Osteoblast (primary cell): ENCODE measurements around the gene DIS3L2. TPM values are rescaled to one million over a fixed set of nuclear protein-coding genes. Genes with fewer than 3 reads are reported as not detected.
A peak's percentile ranks its signal among the peaks of the same experiment; 100 is the strongest.
"Not testable (repeated sequence)": the region's sequence is repeated elsewhere in the genome, so short reads cannot be mapped to it uniquely, and the experiment has no call there.

Experiments
- DNase-seq: peaks from one replicate; pipeline ENCODE4 v3.0.0; 2011; ENCODE audit warnings: low spot score, mixed read lengths; ENCODE audit not compliant: insufficient read length; ENCODE audit errors: missing footprints
- H2AFZ ChIP-seq: 2 replicates; pipeline ENCODE4 v1.6.0; 2011; ENCODE audit warnings: mild to moderate bottlenecking, low read length
- H3K27ac ChIP-seq: 2 replicates; pipeline ENCODE4 v1.5.1; 2011; ENCODE audit warnings: mild to moderate bottlenecking, low read depth, low read length, moderate library complexity
- H3K27me3 ChIP-seq: 2 replicates; pipeline ENCODE4 v1.6.0; 2012; ENCODE audit warnings: mild to moderate bottlenecking, control low read depth, inconsistent platforms, low read length, moderate library complexity; ENCODE audit not compliant: insufficient read depth
- H3K36me3 ChIP-seq: 2 replicates; pipeline ENCODE4 v1.5.1; 2011; ENCODE audit warnings: mild to moderate bottlenecking, low read length, control low read depth, moderate library complexity; ENCODE audit not compliant: insufficient read depth
- H3K4me1 ChIP-seq: 2 replicates; pipeline ENCODE4 v1.5.1; 2011; ENCODE audit warnings: mild to moderate bottlenecking, low read length, control low read depth, moderate library complexity; ENCODE audit not compliant: insufficient read depth
- H3K4me2 ChIP-seq: 2 replicates; pipeline ENCODE4 v1.6.0; 2011; ENCODE audit warnings: mild to moderate bottlenecking, low read length; ENCODE audit not compliant: insufficient read depth
- H3K4me3 ChIP-seq: fragments of 200-600 bp; sonication (generic); 3 replicates; pipeline ENCODE4 v1.5.1; 2012; ENCODE audit warnings: mild to moderate bottlenecking, low read length, inconsistent platforms; ENCODE audit not compliant: insufficient read depth
- H3K79me2 ChIP-seq: 2 replicates; pipeline ENCODE4 v1.6.0; 2012; ENCODE audit warnings: mild to moderate bottlenecking, low read length, control low read depth, inconsistent platforms; ENCODE audit not compliant: insufficient read depth
- H3K9me3 ChIP-seq: 2 replicates; pipeline ENCODE4 v1.5.1; 2011; ENCODE audit warnings: low read depth, low read length, control low read depth
- H4K20me1 ChIP-seq: 2 replicates; pipeline ENCODE4 v1.6.0; 2012; ENCODE audit warnings: mild to moderate bottlenecking, low read length, control low read depth; ENCODE audit not compliant: insufficient read depth
- total RNA-seq: library from RNA; depleted of rRNA; stranded (reverse); fragments of >200 nt; gene quantifications from 2 replicates; pipeline ENCODE4 v1.2.3, GENCODE V29; 2012
- TF ChIP-seq, protein P1 (sequence below): IDR thresholded peaks from 2 replicates; pipeline ENCODE4 v1.5.1; 2011; ENCODE audit warnings: mild to moderate bottlenecking, low read depth, low read length, moderate library complexity; ENCODE audit errors: extremely low read depth

The DIS3L2 gene
- total RNA-seq, 1 donor = 28.2 TPM

DNA sequence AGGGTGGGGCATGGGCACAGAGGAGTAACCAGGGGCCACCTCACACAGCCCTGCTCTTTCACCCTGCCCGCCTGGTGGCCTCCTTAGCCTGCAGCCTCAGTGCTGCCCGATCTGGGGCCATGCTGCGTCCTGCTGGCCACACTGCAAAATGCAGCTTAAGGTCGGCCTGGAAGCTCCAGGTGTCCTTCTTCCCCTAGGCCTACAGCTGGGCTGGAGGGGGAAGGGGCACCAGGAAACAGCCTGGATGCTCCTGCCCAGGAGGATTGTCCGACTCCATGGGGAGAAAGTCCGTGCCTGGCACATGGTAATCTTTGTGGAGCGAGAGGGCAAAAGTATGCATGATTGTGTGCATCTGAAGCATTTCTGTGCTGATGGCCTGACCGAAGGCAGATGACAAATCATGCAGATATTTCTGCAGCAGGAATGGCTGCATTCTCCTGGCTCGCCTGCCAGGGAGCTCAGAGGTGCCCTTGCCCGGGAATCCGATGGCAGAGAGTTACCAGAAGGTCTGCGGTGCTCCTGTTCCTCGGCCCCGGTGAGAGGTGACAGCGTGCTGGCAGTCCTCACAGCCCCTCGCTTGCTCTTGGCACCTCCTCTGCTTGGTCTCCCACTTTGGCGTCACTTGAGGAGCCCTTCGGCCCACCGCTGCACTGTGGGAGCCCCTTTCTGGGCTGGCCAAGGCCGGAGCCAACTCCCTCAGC is 404.3 kb downstream of the DIS3L2 start:
- Histone ChIP-seq H3K27me3 (no peaks in the 10 kb centered on the region), H3K9me3 (no peaks in the 10 kb centered on the region), H3K4me3 (no peak overlapping the region), H2AFZ (no peak overlapping the region), H3K79me2 (no peaks in the 10 kb centered on the region), H4K20me1 (no peaks in the 10 kb centered on the region), H3K4me2 (no peak overlapping the region), H3K36me3 (no peaks in the 10 kb centered on the region), H3K4me1 (no peaks in the 10 kb centered on the region), H3K27ac (no peak overlapping the region)
- TF ChIP-seq, protein P1, sequence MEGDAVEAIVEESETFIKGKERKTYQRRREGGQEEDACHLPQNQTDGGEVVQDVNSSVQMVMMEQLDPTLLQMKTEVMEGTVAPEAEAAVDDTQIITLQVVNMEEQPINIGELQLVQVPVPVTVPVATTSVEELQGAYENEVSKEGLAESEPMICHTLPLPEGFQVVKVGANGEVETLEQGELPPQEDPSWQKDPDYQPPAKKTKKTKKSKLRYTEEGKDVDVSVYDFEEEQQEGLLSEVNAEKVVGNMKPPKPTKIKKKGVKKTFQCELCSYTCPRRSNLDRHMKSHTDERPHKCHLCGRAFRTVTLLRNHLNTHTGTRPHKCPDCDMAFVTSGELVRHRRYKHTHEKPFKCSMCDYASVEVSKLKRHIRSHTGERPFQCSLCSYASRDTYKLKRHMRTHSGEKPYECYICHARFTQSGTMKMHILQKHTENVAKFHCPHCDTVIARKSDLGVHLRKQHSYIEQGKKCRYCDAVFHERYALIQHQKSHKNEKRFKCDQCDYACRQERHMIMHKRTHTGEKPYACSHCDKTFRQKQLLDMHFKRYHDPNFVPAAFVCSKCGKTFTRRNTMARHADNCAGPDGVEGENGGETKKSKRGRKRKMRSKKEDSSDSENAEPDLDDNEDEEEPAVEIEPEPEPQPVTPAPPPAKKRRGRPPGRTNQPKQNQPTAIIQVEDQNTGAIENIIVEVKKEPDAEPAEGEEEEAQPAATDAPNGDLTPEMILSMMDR = peak; percentile 50
- peak; percentile 95 for DNase-seq

DNA sequence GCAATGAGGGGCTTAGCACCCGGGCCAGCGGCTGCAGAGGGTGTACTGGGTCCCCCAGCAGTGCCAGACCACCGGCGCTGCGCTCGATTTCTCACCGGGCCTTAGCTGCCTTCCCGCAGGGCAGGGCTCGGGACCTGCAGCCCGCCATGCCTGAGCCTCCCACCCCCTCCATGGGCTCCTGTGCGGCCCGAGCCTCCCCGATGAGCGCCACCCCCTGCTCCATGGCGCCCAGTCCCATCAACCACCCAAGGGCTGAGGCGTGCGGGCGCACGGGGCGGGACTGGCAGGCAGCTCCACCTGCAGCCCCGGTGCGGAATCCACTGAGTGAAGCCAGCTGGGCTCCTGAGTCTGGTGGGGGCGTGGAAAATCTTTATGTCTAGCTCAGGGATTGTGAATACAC is 404.9 kb downstream of the DIS3L2 start:
- not testable (repeated sequence) for H3K79me2 ChIP-seq, H3K4me1 ChIP-seq, DNase-seq, H3K27ac ChIP-seq, H3K36me3 ChIP-seq, H3K9me3 ChIP-seq, H2AFZ ChIP-seq, H3K4me2 ChIP-seq, H4K20me1 ChIP-seq, H3K4me3 ChIP-seq, H3K27me3 ChIP-seq

DNA sequence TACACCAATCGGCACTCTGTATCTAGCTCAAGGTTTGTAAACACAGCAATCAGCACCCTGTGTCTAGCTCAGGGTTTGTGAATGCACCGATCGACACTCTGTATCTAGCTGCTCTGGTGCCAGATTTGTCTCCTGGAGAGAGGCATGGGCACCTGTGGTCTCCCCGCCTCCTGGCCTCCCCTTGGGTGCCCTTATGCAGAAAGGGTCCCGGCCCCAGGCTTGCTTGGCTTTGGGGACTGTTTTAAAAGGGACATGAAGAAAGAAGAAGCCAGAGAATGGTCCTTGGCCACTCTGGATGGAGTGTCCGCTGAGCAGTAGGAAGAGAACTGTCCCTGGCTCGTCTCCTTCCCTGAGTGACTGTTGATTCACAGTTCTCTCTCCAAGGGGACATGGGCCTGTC is 405.5 kb downstream of the DIS3L2 start:
- peak; percentile 72 for DNase-seq
- no peak overlapping the region for H2AFZ ChIP-seq
- no peak overlapping the region for H3K27ac ChIP-seq
- H3K4me1 ChIP-seq = no peaks in the 10 kb centered on the region
- H3K9me3 ChIP-seq = no peaks in the 10 kb centered on the region
- no peaks in the 10 kb centered on the region for H3K79me2 ChIP-seq
- no peaks in the 10 kb centered on the region for H4K20me1 ChIP-seq
- TF ChIP-seq, protein P1 = no peak
- no peaks in the 10 kb centered on the region for H3K36me3 ChIP-seq
- no peak overlapping the region for H3K4me2 ChIP-seq
- H3K4me3 ChIP-seq = no peak overlapping the region
- no peaks in the 10 kb centered on the region for H3K27me3 ChIP-seq

DNA sequence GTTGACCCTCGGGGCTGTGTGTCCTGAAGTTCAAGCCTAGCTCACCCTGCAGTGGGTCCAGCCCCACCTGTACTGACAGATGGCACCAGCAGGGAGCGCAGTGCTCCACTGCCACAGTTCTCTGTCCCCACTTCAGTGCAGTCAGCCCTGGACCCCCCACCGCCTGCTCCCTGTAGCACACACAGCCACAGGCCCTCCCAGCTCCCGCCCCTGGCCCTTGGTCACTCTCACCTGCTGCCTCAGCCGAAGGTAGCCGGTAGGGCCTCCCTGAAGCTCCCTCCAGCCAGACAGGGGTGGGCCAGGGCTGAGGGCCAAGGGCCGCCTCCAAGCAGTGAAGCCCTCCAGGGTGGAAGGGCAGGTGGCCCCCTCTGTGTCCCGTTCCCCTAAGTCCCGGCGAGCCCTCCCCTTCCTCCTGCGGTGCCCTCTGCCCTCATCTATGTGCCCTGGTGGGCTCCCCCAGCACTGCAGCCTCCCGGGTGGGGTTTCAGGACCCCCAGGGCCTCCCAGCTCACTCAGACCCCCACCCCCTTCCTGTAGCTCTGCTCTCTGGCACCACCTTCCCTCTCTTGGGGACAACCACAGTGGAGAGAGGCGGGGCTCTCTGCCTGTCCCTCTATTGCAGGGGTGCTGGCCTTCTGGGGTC is 406.2 kb downstream of the DIS3L2 start:
- Histone ChIP-seq H2AFZ (no peak overlapping the region), H3K27ac (no peak overlapping the region), H4K20me1 (no peaks in the 10 kb centered on the region), H3K4me3 (no peak overlapping the region), H3K9me3 (no peaks in the 10 kb centered on the region), H3K79me2 (no peaks in the 10 kb centered on the region), H3K27me3 (no peaks in the 10 kb centered on the region), H3K36me3 (no peaks in the 10 kb centered on the region), H3K4me1 (no peaks in the 10 kb centered on the region), H3K4me2 (no peak overlapping the region)
- TF ChIP-seq, protein P1 = peak; percentile 3
- peak; percentile 79 for DNase-seq
